NCI-H146 (cell line): ENCODE data around the gene WSCD1.

ENCODE experiments used
- DNase-seq: peaks from one replicate; lab custom pipeline; 2025; lab: John Stamatoyannopoulos, UW

WSCD1 gene

DNA sequence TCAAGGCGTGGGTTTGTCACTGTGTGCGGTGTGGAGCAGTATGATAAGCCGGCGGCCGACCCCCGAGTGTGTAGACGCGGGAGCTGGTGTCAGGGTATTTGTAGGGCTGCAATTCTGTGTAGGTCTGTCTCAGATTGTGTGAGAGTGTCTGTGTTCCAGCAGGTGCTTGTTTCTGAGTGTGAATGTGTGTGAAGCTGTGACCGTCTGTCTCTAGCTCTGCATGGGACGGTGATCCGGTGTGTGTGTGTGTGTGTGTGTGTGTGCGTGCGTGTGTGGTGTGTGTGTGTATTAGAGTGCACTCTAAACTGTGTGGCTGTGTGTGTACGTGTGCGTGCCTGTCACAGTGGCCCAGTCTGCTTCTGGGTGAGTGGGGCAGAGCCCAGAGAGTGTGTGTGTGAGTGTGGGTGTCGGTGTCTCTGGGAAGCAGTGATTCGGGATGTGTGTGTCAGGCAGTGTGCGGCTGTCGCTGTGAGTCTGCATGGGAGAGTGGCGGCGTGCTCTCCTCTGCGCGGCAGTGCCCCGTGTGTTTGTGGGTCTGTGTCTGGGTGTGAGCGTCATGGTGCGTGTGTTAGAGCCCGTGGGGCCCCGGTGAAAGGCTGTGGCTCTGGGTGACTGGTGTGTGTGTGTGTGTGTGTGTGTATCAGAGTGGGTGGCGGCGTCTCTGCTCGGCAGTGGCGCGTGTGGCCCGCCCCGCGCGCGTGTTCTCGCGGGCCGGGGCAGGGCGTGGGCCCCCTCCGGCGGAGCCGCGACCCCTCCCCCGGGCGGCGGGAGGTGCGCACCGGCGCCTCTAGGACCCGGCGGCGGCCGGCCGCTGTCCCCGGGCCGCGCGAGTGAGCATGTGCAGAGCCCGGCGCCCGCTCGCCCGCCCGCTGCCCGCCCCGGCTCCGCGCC, at the start of gene WSCD1:
TSS of gene WSCD1 (plus strand) at position 841 of the 891 bp plus-strand sequence. CDS start 10,280 bp downstream, outside the sequence.
- DNase-seq = peak; percentile 64

DNA sequence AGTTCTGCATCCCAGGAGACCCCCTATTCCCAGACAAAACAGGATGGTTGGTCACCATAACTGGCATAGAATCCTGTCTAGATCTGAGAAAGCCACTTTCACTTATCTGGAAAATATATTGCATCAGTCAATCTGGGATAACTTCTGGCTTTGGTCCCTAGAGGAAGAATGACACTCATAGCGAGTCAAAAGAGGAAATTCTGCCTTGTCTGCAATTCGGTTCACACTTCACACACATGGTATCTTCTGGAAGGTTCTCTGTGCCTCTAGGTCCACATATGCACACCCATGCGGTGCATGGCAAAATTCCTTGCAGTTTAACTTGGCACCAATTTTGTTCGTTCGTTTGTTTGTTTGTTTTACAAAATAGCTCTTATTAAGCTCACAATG, 49.2 kb upstream of the WSCD1 start:
- DNase-seq = no peak

DNA sequence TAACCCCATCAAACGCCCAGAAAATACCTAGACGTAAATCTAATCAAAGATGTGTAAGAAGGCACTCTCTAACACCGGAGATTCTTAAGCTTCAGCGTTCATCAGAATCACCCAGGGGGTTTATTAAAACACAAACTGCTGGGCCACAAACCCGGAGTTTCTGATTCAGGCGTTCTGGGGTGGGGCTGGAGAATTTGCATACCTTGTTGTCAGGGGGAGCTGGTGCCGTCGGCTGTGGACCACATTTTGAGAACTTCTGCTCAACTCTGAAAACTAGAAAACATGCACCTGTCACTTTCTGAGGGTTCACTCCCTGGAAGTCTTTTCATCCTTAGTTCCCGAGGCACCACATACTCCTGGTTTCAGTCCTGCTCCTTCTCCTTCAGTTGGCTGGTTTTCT, 48.6 kb upstream of the WSCD1 start:
- no peak for DNase-seq

DNA sequence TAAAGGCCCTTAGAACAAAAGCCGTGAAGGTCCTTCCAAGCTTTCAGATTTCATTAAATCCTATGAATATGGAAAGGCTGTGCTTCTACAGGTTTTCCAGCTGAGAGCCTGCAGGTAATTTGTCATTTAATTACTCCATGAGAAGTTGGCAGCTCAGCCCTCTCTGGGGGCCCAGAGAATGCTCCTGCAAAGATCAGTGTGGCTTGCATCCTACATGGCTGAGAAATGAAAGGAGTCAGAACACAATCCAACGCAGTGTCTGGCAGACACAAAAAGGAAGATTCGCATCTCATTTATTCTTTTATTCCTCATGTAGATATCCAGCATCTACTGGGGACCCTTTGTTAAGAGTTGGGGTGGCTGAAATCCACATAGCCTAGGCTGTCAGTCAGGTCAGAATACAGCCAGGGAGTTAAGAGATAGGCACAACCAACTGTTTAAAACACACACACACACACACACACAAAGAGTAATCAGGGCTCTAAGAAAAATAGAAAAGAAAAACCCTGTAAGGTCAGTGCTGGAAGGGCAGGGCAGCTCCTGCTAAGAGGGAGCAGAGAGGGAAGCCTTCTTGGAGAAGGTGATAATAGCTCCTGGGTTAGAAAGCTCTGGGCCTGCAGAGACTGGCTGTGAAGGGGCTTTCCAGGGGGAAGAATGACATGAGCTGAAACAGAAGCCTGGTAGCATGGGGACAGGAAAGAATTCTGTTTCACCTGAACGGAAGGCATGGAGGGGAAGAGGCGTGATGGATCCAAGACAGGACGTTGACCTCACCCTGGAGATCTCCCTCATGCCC, 46.9 kb upstream of the WSCD1 start:
- DNase-seq = no peak

DNA sequence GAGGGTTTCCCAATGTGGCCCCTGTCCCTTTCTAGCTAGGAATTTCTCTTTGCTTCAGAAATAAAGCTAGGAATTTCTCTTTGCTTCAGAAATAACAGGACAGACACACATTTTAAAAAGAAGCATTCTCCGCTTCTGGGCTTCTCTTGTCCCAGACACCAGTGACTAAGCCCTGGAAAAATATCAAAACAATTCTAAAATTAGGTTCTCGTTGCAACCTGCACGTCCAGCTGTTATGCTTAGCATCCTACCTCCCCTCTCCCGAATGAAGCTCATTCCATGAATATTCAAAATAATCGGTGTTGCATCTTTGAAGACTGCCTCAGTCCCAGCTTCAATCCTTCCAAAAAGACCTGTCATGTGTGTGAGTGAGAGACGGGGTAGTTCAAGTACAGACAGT, 45.6 kb upstream of the WSCD1 start:
- DNase-seq = no peak

DNA sequence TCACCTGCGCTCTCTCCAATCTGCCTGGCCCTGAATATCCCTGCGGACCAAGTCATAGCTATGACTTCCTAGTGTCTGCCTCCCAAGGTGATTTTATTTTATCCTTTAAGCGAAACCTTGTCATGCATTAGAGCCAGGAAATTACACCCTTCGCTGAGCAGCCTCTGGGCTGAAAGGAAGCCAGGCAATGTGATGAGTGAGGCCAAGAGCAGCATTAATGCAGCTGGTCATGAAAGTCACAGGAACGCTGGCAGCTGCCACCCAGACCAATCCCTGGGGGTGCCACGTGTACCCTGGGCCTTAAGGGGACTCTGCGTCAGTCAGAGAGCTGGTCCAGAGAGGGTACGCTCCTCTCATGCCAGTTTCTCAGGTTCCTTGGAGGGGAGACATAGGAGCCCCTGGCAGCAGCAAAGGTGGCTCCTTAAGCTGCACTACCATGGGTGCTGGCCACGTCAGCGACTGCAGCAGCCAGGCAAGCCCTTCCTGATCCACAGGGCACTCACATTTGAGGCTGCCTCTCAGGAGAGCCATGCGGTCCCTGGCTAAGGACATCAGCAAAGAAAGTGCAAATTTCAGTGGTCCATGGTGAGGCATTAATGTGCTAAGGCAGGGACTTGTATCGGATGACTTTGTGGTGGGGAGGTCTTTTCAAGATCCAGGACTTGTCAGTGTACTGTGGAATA, 42.7 kb upstream of the WSCD1 start:
- no peak for DNase-seq

DNA sequence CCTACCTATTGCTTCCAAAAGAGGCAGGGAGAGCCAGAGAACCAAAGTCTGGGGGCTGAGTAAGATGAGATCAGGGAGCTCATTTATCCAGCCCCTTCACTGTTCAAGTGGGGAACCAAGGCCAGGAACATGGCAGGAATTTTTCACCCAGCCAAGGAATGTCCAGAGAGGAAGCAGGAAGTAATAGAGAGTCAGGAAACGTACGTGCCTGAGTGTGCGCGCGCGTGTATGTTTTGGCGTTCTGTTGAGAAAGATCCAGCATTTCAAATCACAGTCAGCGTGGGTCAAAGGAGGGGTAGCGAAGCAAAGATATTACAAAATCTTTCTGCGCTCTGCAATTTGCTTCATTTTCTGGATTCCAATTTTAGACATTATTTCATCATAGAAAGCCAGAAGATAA, 41.9 kb upstream of the WSCD1 start:
- DNase-seq = no peak

DNA sequence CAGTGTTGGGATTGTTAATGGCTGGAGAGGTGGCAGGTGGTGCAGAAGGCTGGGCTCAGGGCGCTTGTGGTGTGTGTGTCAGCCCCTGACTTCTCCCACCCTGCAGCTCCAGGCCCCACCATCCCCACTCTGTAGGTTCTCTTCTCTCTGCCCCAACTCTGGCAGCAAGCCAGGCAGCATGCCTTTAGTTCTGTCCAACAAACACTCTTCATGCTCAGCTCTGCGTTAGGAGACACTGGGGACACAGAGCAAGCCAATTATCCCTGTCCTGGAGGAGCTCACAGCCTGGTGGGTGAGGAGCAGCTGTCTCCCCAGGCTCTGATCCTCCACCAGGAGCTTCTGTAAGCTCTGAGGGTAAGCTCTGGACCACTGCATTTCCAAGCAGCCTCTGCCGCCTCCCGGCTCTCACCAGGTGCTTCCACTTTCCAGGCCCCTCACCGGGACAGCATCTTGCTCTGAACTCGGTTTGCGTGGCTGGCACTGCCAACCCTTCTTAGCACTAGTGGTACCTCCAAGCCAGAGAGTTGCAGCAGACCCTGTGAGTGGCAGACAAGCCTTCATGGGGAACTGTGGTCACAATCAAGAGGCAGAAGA, 34.3 kb upstream of the WSCD1 start:
- DNase-seq = no peak

DNA sequence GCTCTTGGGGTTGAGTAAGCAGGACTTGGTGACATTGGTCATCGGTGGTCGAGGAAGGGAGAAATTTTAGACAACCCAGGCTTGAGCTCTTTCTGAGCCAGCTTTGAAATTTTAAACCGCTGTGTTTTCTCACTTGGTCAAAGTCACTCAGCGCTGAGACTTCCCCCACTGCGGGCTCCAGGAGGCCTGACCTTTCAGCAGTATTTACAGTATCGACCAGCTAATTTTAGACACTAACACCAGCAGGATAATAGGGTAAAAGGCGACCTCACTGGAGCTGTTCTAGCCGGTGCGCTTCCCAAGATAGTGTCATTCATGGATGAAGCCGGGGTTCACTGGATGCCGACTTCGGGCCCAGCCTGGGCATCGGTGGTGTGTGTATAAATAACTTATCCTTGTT, 29.7 kb upstream of the WSCD1 start:
- DNase-seq = peak; percentile 82

DNA sequence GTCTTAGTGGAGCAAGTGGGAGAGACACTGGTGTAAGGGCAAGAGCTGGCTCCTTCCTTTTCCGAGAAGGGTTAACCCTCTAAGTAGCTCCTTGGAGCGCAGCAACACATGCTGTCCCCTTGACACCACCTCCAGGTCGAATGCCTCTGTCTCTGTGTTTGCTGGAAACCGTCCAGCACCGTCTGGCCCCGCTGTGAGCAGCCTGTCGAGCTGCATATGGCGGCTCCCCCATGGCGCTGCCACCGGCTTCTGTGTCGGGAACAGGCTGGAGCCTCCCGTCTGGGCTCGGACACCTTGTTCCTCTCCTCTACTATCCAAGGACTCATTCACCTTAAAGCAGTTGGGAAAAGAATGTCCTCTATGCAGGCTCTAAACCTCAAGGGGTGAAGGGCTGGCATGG, 28.9 kb upstream of the WSCD1 start:
- DNase-seq = peak; percentile 78

DNA sequence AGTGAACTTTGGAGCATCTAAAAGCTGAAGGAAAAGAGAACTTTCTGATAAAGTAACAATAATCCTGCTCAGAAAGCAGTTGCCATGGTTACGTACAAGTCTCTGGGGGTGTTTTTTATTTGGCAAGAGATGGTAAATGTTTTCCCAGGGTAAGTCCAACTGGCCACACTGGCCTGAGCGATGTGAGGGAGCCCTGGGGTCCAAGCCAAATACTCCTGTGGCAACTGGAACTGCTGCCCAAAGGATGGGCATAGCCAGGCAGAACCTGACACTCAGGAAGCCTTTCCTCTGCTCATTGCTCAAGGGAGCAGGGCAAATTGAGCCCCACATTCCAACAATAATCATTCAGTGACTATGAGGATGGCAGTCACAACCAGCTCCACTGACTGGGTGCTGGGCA, 26.8 kb upstream of the WSCD1 start:
- no peak for DNase-seq

DNA sequence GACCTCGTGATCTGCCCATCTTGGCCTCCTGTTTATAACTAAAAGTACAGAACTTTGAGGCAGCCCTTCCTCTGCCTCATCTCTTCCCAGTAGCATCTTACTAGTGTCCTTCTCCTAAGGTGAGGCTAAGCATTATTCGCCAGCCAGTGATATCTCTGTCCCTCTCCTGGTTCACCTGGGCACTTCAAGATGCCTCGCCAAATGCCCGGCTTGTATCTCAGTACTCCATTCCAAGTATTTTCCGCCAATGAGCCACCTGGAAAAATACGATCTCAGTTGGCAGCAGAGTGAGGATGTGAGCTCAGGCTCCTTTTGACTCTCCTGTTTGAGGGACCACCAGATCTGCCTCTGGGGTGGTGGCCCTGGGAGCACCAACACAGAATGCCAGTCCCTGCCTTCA, 25.9 kb upstream of the WSCD1 start:
- DNase-seq = no peak

DNA sequence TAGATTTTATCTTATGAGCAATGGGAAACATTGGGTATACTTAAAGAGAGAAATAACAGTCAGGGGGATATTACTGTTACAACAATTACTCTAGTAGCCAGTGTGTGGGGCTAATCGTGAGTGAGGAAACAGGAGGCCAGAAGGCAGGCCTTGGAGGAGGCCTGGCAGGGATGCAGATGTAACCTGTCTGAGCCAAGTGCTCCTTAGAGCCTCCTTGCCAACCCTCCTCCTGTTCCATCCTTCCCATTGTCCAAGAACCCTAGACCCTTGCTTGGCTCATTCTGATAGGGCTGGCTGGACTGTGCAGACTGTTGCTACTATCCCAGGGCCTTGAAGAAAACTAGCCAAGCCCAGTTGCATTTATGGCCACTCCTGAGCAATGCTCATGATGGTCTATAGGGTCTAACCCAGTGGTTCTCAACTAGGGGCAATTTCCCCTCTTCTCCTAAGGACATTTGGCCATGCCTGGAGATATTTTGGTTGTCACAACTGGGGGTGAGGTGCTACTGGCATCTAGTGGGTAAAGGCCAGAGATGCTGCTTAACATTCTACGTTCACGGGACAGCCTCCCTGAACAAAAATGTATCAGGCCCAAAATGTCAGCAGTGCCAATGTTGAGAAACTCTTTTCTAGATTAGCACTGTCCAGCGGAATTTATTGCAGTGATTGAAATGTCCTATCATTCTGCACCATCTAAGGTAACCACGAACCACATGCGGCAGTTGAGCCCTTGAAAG, 24.4 kb upstream of the WSCD1 start:
- no peak for DNase-seq

DNA sequence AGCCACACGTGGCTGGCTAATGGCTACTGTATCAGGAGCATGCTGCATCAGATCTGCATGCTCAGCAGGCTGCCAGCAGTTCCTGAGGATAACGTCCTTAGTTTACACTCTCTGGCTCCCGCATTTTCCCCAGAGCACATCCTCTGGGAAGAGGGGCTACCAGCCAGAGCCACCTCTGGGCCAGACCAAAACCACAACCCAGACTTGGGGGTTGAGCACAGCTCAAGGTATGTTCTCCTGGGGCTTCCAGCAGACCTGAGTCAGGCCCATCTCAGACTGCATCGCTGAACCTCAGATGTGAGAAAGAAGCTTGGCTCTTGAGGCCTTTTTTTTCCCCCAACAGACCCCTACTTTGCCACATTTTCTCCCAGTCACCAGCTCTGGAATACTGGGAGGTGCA, 23.7 kb upstream of the WSCD1 start:
- DNase-seq = no peak

DNA sequence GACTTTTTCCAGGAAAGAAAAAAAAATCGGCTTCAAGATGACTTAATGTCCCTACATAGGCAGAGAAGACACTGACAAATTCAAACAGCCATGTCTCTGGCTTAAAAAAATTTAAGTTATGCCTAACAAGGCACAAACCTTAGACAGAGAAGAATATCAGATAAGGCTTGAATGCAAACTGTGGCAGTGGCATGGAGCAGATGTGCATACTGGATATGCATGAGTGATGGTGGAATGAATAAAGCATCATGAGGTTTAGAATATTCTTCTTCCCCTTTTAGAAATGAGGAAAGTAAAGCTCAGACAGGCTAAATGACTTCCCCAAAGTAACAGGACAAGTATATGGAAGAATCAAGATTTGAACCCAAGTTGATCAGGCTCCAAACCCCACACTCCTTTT, 23.2 kb upstream of the WSCD1 start:
- no peak for DNase-seq

DNA sequence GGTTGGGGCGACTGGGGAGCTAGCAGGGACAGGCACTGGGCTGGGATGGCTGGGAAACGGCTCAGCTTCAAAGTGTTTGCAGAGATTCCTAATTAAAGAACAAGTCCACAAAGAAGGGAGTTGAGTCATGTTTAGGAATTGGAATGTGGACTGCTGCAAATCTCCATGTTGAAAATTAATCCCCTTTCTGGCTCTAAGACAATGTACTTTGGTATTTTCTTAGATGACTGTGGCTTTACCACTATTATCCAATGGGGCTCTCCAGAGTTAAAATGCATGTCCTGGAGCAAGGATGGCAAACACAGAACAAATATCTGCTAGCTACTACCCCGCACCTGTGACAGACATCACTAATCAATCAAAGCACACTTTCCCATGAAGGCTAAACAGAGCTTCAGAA, 22.2 kb upstream of the WSCD1 start:
- DNase-seq = no peak

DNA sequence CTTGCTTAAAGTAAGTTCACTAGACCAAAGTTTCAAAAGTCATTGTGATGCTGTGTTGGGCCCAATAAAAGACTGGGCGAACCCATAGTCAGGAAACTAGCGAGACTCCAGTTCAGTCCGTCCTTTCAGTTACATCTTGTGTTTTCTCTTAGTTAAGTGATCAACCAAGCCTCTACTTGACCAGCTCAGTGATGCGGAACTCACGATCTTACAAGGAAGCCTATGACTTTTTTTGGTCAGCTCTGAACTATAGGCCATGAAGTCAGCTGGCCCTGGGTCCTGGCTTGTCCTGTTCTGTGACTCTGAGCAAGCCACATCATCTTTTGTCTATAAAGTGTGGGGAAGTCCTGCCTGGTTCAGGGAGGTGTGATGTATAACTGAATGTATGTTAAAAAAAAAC, 21.7 kb upstream of the WSCD1 start:
- DNase-seq = no peak

DNA sequence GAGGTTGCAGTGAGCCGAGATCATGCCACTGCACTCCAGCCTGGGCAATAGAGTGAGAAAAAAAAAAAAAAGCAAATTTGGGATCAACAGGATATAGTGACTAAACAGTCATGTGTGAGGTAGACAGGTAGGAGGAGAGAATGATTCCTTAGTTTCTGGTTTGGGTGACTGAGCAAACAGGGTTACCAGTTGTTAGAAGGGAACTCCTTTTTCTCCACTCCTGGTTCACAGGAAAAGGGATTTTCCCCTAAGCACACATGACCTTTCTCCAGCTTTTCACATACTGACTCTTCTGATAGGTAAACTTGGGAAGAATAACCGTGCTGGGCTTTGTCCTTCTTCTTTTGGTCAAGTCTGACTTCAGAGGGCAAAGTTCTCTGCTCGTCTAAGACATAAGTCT, 17.3 kb upstream of the WSCD1 start:
- no peak for DNase-seq

DNA sequence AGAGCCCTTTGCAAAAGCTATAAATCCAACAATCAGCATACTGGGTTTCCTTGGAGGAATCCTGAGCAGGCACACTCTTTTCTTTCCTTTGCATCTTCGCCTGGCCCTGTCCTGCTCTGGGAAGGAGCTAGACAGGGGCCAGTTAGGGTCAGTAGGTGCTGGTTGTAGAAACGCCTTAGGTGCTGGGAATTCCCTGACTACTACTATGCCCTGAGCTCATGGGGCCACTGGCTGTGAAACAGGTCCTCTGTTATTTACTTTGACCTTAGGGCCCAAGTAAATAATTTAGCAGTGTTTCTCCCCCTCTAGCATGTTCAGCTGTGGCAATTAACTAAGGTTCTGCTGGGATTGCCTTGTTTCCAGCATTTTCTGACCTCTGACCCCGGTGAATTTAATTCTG, 15.8 kb upstream of the WSCD1 start:
- no peak for DNase-seq

DNA sequence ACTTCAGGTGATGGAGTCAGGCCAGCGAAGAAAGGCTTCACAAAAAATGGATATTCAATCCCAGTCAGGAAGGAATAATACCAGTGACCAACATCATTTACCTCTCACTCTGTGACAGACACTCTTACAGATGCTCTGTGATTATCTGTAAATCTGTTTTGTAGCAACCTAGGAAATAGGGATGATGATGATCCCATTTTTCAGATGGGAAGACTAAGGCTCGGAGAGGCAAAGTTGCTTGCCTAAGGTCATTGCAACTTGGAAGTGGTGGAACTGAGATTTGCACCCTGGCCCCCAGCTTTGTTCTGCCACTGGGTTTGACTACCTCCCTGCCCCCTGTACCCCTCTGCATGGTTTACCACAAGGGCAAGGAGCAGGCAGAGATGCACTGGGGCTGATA, 14.1 kb upstream of the WSCD1 start:
- no peak for DNase-seq

DNA sequence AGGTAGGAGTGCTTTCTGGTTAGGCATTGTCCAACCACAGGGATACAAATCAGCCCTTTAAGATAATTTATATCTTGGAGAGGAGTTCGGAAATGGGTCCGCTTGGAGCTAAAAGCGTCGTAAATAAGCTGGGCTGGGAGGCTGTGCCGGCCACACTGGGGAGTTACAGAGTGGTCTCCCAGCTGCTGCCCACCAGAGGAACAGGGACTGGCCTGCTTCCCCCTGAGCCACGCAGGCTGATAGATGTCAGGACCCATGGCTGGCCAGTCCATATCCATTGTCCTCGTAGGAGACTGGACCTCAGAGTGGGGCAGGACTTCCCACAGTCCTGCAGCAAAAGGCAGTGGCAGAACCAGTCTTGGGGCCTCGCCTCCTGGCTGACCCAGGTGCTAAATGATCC, 12.6 kb upstream of the WSCD1 start:
- DNase-seq = no peak

DNA sequence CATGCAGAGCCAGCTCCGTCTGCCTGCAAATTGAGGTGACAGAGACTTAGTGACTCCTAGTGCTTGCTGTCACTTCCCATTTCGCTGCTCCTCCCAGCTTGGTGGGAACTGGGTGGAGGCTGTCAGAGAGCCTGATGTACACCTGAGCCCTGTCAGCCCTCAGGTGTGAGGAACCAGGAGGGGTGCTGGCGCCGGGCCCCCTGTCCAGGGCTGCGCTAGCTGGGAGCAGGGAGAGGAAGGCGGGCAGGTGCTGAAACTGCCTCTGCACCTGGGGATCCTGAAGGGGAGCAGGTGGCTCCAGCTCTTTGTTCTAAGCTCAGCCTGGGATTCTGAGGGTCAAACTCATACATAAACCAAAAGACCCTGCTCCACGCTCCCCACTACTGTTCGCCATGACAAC, 10.8 kb upstream of the WSCD1 start:
- DNase-seq = peak; percentile 60
